SH-SY5Y (cell line): ENCODE data around the gene CHPF2.

Experiments
- GATA2 ChIP-seq: IDR thresholded peaks from 2 replicates; pipeline ENCODE4 v1.6.1; 2011; ENCODE audit warnings: mild to moderate bottlenecking, low read depth, low read length
- GATA3 ChIP-seq: IDR thresholded peaks from 2 replicates; pipeline ENCODE4 v1.6.1; 2011; ENCODE audit warnings: low read depth, mild to moderate bottlenecking, low read length, moderate library complexity

GRCh38 chr7:151274396-151274795, 42.1 kb downstream of the CHPF2 start:
- TF ChIP-seq GATA2 (no peak), GATA3 (no peak)
